ENCODE data around the gene HEXD.
"Not testable (repeated sequence)": the region's sequence is repeated elsewhere in the genome, so short reads cannot be mapped to it uniquely, and the experiment has no call there.

HEXD gene

DNA sequence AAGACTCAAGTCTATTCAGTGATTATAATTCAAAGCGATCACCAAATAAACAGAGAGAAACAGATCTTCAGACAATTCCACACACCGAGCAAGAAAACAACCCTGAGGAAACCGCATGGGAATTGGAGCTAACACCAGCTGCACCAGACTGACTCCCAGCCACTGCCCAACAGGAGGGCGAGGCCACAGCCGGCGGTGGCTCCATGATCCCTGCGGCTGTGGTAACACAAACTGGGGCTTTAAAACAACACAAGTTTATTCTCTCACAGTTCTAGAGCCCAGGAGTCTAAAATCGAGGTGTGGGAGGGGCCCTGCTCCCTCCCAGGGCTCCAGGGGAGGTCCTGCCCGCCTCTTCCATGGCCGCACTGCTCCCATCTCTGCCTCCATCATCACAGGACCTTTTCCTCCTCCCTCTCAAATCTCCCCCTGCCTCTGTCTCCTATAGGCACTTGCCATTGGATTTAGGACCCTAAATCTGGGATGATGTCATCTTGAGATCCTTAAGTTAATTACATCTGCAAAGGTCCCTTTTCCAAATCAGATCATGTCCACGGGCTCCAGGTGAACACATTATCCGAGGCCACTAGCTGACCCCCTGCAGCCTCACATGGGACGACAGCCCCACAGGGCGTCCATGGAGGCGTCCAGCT is 9.7 kb upstream of the HEXD start:
- no peak for DNase-seq (ENCODE audit: low read depth)
- TF ChIP-seq, protein P1, sequence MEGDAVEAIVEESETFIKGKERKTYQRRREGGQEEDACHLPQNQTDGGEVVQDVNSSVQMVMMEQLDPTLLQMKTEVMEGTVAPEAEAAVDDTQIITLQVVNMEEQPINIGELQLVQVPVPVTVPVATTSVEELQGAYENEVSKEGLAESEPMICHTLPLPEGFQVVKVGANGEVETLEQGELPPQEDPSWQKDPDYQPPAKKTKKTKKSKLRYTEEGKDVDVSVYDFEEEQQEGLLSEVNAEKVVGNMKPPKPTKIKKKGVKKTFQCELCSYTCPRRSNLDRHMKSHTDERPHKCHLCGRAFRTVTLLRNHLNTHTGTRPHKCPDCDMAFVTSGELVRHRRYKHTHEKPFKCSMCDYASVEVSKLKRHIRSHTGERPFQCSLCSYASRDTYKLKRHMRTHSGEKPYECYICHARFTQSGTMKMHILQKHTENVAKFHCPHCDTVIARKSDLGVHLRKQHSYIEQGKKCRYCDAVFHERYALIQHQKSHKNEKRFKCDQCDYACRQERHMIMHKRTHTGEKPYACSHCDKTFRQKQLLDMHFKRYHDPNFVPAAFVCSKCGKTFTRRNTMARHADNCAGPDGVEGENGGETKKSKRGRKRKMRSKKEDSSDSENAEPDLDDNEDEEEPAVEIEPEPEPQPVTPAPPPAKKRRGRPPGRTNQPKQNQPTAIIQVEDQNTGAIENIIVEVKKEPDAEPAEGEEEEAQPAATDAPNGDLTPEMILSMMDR (conservative IDR thresholded peaks at IDR 0.05; ENCODE audit: low read length) = no peak
- H3K4me3 ChIP-seq (ENCODE audit: low read length) = no peak overlapping the region

DNA sequence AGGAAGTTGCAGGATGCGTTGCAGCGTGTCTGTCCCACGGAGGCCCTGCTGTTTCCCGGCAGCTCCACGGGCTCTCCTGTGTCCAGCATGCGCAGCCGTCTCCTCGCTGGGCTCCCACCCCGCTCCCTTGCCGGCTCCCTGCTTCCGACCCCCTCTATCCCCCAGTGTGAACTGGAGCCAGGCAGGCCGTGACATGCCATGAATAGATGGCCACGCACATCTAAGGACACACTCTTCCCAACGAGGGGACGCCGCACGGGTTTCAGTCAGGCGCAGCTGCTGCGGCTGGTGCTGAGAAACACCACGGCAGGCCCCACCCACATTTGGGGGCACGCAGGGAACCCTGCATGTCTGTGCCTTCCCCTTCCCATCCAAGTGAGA is 9.2 kb upstream of the HEXD start:
- TF ChIP-seq, protein P1 (conservative IDR thresholded peaks at IDR 0.05; ENCODE audit: low read length) = no peak

DNA sequence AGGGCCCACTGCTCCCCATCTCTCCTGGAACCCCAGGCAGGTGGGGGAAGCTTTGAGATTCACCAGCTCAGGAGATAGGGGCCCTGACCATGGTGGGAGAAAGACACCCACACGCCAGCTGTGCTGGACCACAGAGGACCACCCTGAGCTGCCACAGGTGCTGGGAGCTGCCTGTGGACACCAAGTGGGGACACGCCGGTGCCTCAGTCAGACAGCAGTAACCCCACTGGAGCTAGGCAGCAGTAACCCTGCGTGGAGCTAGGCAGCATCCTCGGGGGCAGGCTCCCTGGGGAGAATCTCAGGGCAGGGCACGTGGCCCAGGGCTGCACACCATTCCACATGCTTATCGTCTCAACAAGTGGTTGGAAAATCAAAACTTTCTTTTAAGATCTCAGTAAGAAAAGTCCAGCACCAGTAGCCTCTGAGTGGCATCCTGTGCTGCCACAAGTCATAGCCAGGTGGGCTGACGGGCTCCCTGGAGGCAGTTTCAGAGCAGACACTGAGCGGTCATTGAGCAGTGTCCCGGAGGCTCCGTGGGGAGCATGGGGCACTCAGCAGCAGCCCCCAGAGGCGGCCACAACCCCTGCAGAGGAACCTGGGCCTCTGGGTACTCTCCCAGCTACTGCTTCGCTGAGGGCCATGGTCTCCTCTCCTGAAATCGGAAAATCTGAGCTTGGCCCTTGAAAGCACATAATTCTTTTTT is 8.0 kb upstream of the HEXD start:
- DNase-seq (ENCODE audit: low read depth) = no peak
- H3K4me3 ChIP-seq (ENCODE audit: low read length) = no peak overlapping the region
- TF ChIP-seq, protein P1 (conservative IDR thresholded peaks at IDR 0.05; ENCODE audit: low read length) = no peak

More for the DNA sequence above, 9.2 kb upstream of the HEXD start:
- DNase-seq (ENCODE audit: low read depth) = no peak
- H3K4me3 ChIP-seq (ENCODE audit: low read length) = no peak overlapping the region

DNA sequence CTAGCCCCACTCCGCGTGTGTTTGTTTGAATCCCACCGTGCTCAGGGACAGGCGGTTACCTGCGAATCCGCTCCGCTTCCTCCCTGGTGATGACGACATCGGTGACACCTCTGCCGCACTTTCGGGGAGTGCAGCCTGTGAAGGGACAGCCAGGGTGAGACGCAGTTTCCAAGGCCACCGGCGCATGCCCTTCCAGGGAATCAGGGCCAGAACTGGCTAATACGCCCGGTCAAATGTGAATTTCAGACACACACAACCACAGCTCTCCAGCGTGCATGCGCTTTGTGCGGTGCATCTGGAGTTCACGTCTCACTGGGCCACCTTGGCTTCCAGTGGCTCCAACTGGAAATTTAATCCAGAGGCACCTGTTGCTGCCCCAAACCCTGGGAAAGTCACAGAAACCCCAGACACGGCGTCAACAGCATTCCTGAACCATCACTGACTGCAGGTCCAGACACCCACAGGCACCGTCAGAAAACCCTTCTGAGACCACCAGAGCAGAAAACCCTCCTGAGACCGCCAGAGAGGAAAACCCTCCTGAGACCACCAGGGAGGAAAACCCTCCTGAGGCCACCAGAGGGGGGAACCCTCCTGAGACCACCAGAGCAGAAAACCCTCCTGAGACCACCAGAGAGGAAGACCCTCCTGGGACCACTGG is 6.6 kb upstream of the HEXD start:
- no peak for DNase-seq (ENCODE audit: low read depth)
- TF ChIP-seq, protein P1 (conservative IDR thresholded peaks at IDR 0.05; ENCODE audit: low read length) = no peak
- H3K4me3 ChIP-seq (ENCODE audit: low read length) = no peak overlapping the region

DNA sequence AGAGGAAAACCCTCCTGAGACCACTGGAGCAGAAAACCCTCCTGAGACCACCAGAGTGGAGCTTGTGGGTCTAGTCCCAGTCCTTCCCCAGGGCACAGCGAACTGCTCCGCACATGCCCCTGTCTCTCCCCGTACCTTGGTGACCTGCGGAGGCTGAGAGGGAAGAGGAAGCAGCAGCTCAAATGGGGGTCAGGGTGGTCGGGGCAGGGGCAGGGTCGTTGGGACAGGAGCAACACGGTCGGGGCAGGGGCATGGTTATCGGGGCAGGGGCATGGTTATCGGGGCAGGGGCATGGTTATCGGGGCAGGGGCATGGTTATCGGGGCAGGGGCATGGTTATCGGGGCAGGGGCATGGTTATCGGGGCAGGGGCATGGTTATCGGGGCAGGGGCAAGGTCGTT is 6.1 kb upstream of the HEXD start:
- H3K4me3 ChIP-seq (ENCODE audit: low read length); DNase-seq (ENCODE audit: low read depth): not testable (repeated sequence)

DNA sequence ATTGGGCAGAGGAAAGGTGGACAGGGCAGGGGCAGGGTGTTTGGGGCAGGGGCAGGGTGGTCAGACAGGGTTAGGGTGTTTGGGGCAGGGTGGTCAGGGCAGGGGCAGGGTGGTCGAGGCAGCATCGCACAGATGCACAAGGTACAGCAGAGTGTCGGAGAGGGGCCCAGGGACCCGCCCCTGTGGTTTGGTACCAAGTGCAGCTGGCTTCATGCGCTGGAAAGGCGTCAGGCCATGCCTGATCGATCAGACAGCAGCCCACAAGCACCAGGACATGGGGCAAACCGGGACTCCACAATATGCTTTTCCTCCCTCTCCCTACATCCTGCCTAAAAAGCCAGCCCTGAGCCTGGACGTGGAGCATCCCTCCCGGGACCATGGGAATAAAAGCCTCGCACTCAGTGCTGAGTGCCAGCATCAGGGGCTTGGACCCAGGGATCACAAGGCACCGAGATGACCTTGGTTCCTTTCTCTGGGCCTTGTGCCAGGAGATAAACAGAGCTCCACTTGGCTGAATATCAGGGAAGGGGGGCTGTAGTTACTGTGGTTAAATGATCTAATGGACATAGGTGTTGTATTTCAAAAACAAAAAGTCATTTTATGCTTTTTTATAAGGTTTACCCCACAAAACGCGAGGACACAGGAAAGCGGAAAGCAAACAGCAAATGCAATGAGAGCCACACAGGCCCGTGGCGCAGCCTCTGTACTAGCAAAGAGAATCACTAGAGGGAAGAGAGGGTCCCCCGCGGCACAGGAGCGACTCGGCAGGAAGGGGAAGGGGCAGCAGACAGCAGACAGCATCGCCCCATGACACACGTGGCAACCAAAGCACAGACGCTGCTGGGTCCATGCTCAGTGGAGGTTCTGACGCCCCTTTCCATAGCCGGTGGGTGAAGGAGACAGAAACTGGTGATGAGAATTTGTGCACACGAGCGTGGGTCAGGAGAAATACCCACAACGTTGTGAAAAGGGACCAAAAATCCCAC is 5.3 kb upstream of the HEXD start:
- DNase-seq (ENCODE audit: low read depth) = no peak

More for the DNA sequence above, 5.3 kb upstream of the HEXD start:
- no peak overlapping the region for H3K4me3 ChIP-seq (ENCODE audit: low read length)
- TF ChIP-seq, protein P1 (conservative IDR thresholded peaks at IDR 0.05; ENCODE audit: low read length) = no peak

All from AG10803 (cell line).